Stimulated activated CD8-positive, alpha-beta memory T cell treated with anti-CD3 and anti-CD28 coated beads, Interleukin-12 subunit alpha, Interleukin-12 subunit beta, amount 100 ng/mL, for 1 hour (primary cell): ENCODE results near the gene DHX16.
"Not testable (repeated sequence)": the region's sequence is repeated elsewhere in the genome, so short reads cannot be mapped to it uniquely, and the experiment has no call there.

Experiments
- DNase-seq: peaks from one replicate; pipeline ENCODE4 v3.0.0-alpha.2; 2020; ENCODE audit warnings: low read depth

The DHX16 gene

DNA sequence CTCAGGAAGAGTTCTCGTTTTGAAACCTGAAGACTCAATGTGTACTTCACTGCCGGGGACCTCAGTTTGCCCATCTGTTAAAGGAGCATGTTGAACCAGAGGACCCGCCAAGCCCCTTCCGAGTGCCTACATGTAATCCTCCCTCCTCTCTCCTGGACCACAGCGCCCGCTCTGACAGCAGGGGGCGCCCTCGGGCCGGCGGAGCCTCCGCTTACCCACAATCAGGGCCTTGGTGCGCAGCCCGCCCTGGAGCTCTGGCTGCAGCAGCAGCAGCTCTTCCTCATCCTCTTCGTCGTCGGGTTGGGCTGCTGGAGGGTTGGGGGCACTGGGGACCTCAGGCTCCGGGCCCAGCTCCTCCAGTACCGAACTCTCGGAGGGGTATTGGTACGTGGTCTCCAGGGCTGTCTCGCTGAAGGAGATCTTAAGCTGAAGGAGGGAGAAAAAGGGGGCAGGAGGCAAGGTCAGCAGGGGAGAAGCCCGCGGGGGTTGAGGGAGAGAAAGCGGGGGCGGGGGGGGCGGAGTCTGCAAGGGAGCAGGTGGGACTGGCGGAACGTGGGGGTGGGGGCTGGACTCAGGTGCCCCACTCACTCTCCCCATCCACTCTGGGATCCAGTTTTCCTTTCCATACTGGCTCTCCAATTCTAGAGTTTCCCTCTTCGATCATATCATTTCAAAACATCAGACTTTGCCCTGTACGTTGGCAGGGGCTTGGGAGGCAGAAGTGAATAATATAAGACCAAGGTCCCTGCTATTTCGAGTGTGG is 6.3 kb upstream of the DHX16 start:
- peak; percentile 87 for DNase-seq

DNA sequence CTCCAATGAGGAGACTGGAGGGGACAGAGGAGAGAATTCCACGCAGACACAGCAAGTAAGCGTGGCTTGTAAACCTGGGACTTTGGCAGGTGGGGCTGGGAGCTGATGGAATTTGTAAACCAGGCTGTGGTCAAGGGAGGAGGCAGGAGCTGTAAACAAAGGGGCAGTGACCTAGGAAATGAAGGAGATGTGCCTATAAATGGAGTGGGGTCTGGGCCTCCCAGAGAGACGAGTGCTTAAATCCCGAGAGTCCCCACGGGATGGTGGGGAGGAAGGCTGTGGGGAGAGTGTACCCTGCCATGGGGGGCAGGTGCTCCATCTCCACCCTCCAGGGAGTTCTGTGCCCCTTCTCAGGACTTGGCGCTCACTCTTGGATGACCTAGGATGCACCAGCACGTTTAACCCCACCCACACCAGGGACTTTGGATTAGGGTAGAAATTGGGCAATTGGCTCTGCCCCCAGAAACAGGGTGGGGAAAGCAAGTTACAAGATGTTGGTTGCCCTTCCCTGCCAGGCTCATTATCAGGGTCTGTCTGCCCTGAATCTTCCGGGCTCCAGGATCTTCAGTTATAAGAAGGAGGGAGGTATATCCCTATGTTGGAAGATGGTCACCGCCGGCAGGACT is 4.0 kb upstream of the DHX16 start:
- no peak for DNase-seq

DNA sequence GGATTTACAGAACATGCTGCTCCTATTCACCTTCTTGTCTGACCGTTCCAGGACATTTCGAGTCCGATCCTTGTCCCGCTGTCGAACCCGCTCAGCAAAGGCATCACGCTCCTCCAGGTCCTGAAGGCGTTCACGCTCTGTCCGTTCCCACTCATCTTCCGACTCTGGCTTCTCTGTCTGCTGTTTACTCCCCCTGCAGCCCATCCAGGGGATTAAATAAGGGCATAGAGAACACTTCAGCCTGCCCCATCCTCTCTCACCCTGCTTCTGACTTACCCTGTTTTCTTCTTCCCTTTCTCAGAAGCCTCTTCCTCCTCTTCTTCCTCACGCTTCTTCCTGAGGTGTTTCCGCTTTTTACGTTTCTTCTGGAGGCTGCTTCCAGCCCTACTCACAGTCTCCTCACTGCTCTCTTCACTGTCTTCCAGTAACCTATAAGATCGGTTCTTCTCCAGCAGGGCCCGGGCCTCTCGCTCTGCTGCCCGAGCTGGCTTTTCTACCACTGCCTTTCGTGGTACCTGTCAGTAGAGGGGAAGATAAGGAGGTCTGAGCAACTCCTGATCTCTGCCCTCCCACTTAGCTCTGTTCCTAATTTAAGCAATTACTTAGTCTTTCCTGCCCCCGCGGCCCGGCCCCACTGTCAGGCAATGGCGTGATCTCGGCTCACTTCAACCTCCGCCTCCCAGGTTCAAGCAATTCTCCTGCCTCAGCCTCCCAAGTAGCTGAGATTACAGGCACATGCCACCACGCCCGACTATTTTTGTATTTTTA is 1.9 kb downstream of the DHX16 start:
- DNase-seq: no peak

DNA sequence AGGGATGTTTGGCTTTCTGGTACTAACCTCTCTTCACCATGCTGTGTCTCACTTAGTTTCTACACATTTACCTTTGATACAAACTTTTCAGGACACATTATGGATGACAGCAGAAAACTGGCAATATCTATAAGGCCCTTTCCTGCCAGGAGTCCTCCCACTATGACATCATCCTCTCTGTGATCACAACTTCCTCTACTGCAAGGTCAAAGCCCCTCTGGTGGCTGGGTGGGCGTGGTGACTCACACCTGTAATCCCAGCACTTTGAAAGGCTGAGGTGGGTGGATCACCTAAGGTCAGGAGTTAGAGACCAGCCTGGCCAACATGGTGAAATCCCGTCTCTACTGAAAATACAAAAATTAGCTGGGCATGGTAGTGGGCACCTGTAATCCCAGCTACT is 6.5 kb downstream of the DHX16 start:
- not testable (repeated sequence) for DNase-seq

DNA sequence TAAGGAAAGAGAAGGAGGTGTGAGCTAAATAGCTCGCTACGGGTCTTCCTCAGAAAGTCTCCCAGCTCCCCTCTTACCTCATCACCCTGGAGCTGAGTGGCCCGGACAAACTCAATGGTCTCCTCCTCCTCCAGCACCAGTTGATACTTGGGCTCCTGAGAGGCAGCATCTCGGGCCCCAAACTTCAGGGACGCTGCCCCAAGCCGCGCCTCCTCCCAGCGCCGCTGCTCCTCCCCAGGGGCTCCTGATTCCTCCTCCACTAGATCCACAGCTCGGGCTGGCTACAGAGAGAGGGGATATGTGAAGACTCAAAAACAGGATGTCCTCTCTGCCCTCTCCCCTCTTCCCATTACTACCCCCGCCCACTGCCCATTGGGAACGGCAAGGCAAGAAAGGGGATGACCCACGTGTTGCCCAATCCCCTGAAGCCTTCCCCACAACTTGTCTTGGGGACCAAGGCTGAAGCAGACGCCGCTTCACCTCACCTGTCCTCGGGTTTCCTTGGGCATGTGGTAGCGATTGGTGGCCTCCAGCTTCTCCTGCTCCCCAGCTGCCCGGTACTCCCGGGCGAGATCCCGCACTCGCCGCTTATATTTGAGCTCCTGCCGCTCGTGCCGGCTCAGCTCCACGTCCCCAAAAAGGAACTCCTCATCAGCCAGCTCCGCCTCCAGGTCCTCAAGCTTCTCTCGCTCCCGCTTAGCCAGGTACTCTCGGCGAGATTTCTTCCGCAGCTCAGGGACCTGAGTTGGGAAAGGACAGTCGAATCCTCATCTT is 7.6 kb downstream of the DHX16 start:
- DNase-seq: no peak

DNA sequence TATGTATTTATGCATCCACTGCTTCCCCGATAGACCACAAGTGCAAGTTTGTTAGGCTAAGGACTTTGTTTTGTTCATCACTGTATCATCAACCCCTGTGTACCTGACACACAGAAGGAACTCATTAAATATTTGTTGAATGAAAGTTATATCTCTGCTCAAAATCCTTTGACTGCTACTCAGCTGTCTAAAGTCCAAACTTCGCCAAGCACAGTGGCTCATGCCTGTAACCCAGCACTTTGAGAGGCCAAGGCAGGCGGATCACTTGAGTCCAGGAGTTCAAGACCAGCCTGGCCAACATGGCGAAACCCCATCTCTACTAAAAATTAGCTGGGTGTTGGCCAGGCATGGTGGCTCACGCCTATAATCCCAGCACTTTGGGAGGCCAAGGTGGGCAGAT is 14.9 kb downstream of the DHX16 start:
- not testable (repeated sequence) for DNase-seq

DNA sequence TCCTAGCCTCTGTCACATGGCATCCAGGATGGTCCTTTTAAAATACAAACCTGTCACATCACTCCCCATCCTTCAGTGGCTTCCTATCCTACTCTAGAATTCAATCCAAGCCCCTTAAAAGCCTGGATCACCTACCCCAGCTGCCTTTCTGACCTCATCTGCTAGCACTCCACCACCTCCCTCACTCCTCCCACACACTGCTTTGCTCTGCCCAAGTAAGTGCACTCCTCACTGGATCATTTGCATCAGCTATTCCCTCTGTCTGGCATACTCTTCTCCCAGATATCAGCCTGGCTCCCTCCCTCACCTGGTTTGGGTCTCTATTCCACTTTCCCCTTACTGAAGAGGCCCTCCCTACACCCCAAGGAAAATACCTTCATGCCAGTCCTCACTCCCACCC is 15.4 kb downstream of the DHX16 start:
- no peak for DNase-seq

DNA sequence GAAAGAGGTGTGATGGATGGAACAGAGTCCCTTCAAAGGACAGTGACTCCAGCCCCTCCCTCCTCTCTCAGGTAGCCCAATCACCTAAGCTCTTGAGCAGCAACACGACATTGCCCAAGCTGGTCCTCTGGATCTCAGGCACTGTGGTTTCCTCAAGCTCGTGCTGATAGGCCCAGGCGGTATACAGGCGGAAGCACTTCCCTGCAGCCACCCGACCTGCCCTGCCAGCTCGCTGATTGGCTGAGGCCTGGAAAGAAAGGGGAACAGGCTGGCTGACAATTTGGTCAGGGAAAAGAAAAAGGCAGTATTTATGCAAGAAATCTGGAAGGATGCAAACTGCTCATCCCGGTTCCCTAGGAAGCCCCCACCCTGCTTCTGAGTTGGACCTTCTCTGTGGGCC is 16.3 kb downstream of the DHX16 start:
- no peak for DNase-seq

DNA sequence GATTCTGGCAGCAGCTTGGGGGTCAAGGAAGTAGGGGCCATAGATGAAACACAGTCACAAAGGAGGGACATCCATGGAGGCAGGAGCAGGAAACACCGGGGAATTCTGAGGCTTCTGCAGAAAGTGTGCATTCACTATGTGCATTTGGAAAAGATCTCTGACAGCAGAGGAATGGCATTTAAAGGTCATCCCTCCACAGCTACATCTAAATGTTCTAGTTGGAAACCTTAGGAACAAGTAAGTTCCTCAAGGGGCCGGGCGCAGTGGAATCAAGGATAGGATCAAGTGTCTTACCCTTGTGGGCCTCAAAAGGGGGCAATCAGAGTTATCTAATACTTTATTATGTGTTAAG is 17.1 kb downstream of the DHX16 start:
- no peak for DNase-seq

DNA sequence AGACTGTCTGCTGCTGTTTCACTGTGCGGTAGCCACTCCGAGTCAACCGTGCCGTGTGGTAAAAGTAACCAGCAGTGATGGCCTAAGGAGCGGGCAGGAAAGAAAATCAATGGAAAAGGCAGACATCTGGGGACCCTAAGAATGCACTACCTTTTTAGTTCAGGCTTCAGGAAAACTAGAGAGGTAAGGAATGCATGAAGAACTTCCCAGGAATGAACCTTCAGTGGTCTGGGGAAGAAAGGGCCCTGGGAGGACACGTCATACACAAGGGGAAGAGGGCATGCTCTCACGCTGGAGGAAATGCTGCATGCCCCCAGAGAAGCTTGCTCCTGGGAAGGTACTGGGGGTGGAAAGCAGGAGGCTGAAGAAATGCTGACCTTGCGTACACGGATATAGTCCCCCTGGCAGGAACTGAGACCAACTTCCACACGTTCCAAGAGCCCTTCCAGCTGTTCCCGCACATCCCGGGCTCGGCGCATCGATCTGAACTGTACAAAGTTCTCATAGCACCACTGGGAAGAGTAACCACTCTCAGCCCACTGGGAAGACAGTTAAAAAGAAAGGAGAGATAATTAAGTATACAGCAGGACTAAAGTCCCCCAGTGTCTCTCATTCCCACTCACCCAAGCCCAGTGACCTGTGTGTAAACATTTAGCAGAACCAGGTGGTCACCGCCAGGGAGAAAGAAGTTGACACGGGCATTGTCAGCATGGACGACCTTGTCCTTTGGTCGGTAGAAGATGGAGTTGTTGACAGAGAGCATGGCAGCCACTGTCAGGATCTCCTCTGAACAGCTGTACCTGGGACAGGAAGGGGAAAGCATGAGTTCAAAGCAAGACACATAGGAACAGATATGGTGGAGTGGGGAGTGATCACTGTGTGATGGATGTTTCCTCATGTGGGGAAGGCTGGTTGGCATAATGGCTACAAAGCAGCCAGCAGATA is 17.7 kb downstream of the DHX16 start:
- no peak for DNase-seq

DNA sequence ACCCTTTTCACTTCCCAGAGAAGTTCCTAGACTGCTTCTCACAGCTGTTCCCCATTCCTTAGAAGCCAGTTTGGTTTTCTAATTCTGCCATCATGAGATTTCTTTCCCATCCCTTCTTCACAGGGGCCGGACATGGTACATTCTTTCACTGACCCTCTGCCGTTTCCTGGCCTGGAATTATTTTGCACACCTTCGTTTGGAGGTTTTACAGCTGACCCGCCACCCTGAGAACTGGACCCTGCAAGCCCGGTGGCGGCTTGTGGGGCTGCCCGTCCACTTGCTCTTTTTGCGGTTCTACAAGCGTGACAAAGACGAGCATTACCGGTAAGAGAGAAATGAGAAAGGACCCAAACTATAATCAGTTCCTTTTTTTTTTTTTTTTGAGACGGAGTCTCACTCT is 21.7 kb downstream of the DHX16 start:
- DNase-seq: no peak

DNA sequence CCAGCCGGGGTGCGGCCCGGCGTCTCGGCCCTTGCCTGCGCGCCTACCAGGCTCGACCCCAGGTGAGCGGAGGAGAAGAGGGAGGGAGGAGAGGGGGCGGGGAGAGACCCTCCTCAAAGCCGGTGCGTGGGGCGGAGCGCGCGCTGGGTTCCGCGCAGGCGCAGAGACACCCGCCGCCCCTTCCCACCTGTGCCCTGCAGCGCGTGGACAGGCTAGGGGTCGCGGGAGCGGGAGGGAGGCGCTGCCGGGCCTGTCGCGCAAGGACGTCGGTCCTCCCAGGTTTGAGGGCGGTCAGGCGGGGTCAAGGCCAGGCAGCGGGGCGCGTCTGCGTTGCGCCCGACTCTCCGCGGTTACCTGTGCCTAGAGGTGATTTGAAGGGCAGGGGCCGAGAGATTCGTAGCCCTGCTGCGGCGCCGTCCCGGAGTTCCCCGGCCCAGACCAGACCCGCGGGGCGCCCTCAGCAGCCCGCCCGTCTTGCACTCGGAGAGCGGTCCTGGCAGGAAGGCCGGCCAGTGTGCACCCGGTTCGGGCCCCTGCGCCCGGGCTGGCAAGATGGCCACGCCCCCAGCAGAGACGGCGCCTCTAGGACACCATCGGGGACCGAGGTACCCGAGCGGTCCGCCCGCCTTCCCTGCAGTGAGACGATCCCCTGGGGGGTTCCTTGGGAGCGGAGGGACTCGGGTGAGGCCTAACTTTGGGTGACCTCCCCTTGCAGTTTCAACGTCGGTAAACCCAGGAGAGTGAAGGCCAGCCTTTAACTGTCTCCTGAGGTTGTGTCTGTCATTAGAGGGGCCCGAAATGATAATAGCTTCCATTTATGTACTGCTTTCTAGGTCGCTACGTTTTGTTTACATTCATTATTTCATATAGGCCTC is 25.3 kb downstream of the DHX16 start:
- peak; percentile 46 for DNase-seq

DNA sequence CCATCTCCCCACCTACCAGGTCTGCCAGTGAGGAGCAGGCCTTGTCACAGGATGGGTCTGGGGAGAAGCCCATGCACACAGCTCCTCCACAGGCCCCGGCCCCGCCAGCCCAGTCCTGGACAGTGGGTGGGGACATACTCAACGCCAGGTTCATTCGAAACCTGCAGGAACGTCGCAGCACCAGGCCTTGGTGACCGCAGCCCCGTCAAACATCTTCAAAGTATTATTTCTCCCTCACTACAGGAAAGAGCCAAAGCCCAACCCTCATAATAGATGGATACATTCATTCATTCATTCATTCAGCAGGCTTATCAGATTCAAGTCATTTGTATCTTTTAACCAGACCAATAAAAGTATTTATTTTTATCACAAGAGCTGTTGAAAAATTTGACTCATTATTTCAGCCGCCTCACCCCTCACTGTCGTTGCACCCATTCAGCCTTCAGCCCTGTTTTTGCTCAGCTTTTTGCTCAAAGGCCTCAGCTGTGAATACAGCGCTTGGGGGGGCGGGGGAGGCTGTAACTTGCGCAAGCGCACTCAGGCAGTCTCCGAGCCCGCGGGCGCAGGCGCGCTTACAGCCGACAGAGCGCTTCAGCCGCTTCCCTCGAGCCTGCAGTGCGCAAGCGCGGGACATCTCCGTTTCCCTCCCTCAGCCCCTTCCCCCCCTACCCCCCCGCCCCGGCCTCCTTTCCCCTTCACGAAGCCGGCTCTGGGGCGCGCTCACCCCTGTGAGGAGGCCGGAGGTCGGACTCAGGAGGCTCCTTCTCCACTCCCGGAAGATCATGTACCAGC is 26.2 kb downstream of the DHX16 start, which contains the start of gene C6orf136:
TSS of gene C6orf136 (plus strand) at position 684 of the 792 bp plus-strand sequence. CDS start at position 783, 99 bp downstream.
- peak; percentile 92 for DNase-seq

DNA sequence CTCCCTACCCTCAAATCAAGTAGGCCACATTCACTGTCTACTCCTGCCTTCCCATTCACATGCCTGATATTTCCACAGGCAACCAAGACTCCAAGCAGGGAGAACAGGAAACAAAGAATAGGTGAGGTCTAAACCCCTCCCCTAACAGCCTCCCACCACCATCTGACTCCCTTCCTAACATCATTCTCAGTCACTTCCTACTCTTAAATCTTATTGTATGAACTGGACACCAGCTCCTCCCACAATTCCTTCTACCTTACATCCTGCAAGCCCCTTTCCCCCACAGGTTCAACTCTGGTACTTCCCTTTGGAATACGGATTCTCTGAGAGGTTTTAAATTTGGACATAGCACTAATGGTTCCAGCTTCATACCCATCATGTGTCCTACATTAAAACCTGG is 26.8 kb downstream of the DHX16 start:
- DNase-seq: no peak

DNA sequence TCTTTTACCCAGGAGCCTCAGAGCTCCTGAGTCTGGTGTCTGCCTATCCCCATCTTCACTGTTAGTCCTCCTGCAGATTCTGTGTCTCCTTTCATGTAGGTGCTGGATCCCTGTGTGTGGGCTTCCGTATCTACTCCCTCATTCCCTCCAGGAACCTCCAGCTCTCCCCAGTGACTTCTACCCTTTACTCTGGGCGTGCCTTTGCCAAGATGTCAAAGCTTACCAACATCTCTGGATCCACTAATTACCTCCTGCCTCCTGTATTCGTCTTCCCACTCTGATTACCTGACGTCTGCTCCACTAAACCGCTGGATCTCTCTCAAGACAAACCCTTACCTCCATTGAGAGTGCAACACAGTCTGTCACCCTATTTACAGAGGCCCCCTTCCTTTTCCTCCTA is 28.0 kb downstream of the DHX16 start:
- no peak for DNase-seq

DNA sequence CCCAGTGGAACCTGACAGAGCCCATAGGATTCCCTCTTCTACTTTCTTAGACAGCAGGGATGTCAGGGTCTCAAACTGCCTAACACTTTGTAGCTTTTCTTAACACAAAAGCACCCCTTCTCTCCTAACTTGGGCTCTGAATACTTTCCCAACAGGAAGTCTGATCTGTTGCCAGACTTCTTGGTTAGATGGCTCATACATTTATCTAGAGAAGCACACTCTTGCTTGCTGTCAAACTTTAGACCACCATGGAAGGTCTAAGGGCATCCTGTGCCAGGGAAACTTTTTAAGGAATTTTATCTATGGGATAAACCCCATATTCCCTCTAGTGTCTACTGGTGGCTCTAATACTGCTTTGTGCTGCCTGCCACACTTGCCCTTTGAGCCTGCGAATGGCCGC is 29.1 kb downstream of the DHX16 start:
- DNase-seq: no peak

DNA sequence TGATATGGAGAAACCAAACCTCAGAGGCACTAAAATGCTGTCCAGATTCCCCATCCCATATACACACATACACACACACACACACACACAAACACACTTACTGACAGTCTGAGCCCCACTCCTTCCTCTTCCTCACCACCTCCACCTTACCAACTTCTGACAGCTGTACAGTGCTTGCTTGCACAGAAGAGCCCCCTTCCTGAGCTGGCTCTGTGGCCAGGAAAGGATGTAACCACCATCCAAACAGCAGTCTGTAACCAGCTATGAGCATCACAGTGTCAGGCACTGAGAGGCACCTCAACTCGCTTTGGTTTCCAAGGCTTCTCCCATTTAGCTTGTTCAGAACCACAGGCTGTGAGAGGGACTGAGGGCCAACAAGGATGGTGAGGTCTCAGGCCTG is 31.8 kb downstream of the DHX16 start:
- DNase-seq: no peak

DNA sequence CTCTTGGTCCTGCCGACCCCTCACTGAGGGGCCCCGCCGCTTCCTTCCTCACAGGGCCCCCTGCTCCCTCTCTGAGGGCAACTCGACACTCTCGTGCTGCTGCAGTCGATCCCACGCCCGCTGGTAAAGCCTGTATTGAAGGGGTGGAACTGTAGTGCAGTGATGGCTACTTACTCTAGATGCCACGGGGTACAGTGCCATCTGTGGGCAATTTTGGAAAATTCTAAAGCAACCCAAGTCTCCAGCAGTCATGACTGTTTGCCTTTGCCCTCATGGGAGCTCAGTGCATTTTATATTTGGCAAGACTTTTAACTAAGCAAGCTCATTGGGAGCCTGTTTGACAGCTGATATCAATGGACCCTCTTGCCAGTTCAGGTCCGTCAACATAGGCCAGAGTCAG is 32.3 kb downstream of the DHX16 start:
- DNase-seq: no peak

DNA sequence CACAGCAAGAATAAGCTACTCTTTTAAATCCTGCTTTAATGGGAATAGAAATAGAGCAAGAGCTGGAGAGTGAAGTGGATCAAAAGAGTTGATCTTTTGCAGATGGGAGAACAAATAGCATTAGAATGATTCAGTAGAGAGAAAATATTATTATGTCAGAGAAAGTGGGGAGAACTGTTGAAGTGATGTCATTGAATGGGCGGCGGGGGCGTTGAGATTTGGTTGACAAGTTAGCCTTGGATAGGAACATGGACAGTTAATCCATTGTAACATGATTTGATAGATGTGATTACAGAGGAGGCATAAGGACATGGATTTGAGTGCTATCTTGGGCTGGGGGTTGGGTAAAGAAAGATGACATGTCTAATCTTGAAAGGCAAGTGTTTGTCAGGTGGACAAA is 37.0 kb downstream of the DHX16 start:
- DNase-seq: no peak
